SK-N-DZ (cell line): ENCODE data around the gene PIGX.

Experiments
- DNase-seq: peaks from one replicate; pipeline ENCODE4 v3.0.0-alpha.2; 2015; ENCODE audit warnings: low spot score
- small RNA-seq, 2 experiments: library from RNA; depleted of rRNA; stranded (forward); fragments of <200 nt; gene quantifications; one replicate each; pipeline ENCODE3, GENCODE V24; 2014

PIGX gene

DNA sequence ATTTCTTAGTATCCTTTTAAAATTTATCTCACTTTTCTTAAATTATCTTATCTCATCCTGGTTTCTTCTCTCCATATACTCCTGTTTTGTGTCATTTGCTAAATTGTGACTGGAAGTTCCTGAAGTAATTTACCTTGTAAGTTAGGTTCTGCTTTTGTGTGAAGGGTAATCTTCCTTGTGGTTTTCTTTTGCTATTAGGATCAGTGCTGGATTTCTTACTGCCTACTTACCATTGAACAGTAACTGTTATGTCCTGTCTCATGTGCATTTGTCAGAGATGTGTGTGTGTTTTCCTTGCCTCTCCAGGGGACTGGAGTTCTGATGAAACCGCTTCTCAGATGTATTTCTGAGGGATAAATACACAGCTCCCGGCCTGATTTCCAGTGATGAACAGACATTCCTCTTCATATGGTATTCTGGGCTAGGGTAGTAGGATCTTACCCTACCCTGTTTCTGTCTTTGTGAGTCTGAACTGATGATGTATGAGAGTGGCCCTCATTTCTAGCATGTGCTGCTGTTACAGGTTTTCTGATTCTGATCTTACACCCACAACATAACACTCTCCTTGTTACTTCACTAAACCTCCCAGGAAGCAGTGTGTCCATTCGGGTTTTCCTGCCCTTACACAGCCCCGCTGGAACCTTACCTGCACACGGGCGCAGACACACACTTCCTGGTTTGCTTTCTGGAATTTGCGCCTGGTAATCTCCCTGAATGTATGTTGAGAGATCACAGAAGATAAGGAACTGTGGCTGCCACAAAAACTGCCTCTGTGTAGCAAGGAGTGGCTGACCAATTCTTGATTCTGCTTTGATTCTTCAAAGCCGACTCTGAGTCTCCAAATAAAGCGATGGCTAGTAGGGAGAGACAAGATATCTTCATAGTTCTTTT, 42.2 kb downstream of the PIGX start:
- peak; percentile 38 for DNase-seq

DNA sequence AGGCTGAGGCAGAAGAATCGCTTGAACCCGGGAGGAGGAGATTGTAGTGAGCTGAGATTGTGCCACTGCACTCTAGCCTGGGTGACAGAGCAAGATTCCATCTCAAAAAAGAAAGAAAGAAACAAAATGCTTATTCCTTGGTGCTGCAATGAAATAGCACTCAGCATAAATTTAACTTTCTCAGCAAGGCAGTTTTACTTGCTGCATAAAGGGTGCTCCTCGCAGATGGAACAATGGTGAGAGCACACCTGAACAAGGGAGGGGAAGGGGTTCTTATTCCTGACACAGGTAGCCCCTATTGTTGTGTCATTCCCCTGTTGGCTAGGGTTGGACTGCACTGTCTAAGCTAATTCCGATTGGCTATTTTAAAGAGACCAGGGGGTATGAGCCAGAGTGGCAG, 44.6 kb downstream of the PIGX start:
- no peak for DNase-seq

DNA sequence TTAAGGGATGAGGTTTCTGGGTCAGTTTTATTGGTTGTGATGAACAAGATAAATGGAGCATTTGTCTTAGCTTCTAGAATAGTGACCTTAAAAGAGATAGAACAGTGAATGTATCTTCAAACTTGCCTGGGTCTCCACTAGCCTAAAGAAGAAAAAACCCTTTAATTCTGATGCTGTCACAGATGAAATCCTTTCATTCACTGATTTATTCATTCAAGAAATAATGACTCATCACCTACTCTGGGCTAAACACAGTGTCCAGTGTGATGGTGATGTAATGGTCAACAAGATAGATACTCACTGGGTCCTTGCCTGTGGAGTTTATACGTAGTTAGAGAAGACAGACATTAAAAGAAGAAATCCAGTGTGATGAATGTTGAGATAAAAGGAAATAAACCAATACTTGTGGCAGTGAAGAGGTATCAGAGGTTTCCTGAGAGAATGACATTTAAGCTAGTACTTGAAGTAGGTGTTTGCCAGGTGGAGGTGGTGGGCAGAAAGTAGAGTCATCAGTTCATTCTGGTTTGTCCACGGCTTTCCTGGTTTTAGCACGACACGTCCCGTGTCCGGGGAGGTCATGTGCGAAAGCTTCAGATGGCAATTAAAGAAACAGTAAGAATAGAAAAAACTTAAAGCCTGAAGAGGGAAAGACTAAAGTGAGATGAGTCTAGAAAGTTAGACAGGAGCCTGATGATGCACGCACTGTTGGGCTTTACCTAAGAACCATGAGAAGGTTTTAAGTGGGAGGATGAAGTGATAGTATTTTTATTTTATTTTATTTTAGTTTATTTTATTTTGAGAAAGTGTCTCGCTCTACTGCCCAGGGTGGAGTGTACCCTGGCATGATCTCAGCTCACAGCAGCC, 45.9 kb downstream of the PIGX start:
- no peak for DNase-seq

- DNase-seq, result no peak
Measured at GRCh38 chr3:196763179-196763578, 51.0 kb downstream of the PIGX start.

- no peak for DNase-seq
Measured at GRCh38 chr3:196765454-196765853, 53.3 kb downstream of the PIGX start.

DNA sequence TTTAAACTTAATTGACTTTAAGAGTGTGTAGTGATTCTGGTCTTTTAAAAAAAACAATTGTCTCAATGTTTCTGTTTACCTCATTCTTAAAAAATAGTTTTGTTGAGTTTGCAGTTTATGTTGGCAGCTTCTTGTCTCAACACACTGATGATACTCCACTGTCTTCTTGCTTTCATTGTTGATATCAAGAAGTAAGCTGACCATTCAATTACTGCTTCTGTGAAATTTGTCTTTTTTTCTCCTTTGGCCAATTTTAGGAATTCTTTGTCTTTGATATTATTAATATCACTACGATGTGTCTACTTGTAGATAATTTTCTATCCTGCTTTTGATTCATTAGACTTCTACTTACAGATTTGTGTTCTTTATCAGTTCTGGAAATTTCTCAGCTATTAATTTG, 58.9 kb downstream of the PIGX start:
- no peak for DNase-seq

- DNase-seq, result no peak
Measured at GRCh38 chr3:196772102-196772501, 59.9 kb downstream of the PIGX start.

GRCh38 chr3:196772897-196773296, 60.7 kb downstream of the PIGX start:
- no peak for DNase-seq

DNA sequence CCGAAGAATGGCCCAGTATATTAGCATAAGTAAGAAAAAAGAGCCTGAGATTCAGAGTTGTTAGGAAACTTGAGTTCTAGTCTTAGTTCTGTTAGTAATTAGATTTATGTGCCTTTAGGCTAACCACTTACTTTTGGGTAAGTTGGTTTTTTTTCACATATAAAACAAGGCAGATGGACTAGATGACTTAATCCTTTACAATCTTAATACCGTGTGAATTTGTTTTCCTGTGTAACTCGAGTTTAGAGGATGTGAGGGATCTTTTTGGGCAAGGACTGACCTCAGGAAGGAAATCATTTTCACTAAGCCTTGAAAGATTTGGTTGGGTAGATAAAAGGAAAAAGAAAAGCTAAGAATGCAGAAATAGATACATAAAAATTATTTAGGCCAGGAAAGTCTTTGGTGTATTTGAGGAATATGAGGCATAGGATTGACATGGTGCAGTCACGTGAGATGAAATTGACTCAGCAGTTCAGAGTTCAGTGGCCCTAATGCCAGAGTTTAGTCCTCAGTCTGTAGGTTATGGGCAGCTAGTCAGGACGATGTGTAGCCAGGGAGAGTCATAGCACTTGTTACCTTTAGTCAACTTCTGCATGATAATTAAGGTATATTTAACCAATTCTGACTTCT, 62.1 kb downstream of the PIGX start:
- no peak for DNase-seq

DNA sequence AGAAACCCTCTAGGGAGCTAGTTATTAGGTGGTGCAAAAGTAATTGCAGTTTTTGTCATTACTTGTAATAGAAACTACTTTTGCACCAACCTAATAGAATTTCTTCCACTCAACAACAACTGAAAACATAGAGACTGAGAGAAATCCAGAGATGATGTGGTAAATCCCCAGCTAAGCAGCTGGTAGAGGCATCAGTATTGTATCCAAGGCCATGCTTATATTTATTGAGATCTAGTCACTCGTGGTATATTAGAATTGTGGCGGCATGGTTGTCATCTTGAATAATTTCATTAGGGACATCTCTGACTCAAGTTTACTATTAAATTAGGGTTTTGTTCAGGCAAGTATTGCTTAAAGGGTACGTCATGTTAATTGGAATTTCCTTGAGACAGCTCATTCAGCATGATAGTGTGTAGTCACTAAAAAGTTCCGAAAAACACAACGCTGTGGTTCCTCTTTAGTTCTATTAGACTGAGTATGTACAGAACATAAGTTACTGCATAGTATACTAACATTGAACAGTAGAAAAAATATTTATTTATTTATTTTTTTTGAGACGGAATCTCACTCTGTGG, 62.8 kb downstream of the PIGX start:
- no peak for DNase-seq

DNA sequence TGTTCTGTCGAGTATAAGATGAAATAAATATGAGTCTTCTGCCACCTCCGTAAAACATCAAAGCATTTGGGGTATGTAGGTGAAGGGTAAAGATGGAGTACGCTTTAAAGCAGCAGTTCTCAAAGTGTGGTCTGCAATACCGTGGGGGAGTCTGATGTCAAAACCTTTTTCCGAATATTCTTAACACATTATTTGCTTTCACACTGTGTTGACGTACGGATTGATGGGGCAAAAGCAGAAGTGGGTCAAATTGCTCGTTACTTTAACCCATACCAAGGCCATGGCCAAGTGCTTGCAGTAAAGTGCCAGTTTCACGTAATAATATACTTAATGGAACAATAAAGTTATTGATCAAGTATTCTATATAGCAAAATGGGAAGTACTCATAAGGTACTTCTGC, 63.8 kb downstream of the PIGX start:
- DNase-seq, result no peak

DNA sequence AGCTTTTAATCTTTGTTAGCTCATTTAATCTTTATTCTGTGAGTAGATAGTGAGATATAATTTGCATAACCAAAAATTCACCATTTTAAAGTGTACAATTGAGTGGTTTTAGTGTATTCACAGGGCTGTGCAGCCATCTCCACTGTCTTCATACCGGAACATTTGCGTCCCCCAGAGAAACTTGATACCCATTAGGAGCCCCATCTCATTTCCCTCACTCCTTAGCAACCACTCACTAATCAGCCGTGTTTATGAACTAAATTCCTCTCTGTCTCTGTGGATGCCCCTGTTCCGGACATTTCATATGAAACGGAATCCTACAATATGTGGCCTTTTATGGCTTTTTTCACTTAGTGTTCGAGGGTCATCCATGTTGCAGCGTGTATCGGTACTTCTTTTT, 65.7 kb downstream of the PIGX start:
- DNase-seq, result no peak

GRCh38 chr3:196778755-196779154, 66.6 kb downstream of the PIGX start:
- DNase-seq, result no peak

GRCh38 chr3:196782511-196782910, 70.3 kb downstream of the PIGX start:
- DNase-seq, result no peak

Small RNAs within 50 kb of the gene (small RNA-seq; reads per million reads assigned to genes)
- gene RNU4-89P (0 reads per million in 2 experiments), gene RNU6-42P (0.13 to 0.22 reads per million in 2 experiments), gene RNU6-646P (0 reads per million in 2 experiments)
